CD4-positive, alpha-beta T cell (primary cell): Measurements from ENCODE around the gene UBQLN4. TPM values are rescaled to one million over a fixed set of nuclear protein-coding genes. Genes with fewer than 3 reads are reported as not detected.
"Not testable (repeated sequence)": the region's sequence is repeated elsewhere in the genome, so short reads cannot be mapped to it uniquely, and the experiment has no call there.

Experiments used
- ATAC-seq: fragments of 200-7000 bp; cut with Tn5 transposase; one replicate; pipeline ENCODE4 v1.10.0; 2022; ENCODE audit warnings: mild to moderate bottlenecking; ENCODE audit not compliant: poor library complexity
- CTCF ChIA-PET: fragments of 350-600 bp; sonication (Branson Sonifier 250); formaldehyde crosslinking; loops from one replicate; lab custom pipeline; 2021; ENCODE audit warnings: antibody characterized with exemption, inconsistent platforms; lab: Charles Lee
- POLR2A ChIA-PET: fragments of 350-600 bp; sonication (Branson Sonifier 250); formaldehyde crosslinking; loops from one replicate; lab custom pipeline; 2021; ENCODE audit warnings: antibody characterized with exemption, inconsistent platforms; lab: Charles Lee
- DNase-seq, 14 experiments: peaks; one replicate each; pipeline ENCODE4 v3.0.0-alpha.2; 2013 to 2020; ENCODE audit warnings: mixed read lengths in 2 of 14
- H3K27ac ChIP-seq, 2 donors: one replicate each; pipeline versions ENCODE4 v1.5.1 to v1.7.0; 2013; ENCODE audit warnings: low read length in 2 of 2, low read depth in 1 of 2, mild to moderate bottlenecking in 1 of 2
- H3K27me3 ChIP-seq, 2 experiments: 1 replicate in 1 of 2; 2 replicates in 1 of 2; pipeline versions ENCODE4 v1.6.1 to v1.7.0; 2013; ENCODE audit warnings: low read length in 2 of 2, control low read depth in 1 of 2, mild to moderate bottlenecking in 1 of 2, moderate library complexity in 1 of 2; ENCODE audit not compliant: insufficient read depth in 2 of 2, control insufficient read depth in 1 of 2
- H3K36me3 ChIP-seq: one replicate; pipeline ENCODE4 v1.6.1; 2013; ENCODE audit warnings: low read length, control low read depth; ENCODE audit not compliant: insufficient read depth
- H3K4me1 ChIP-seq: one replicate; pipeline ENCODE4 v1.6.1; 2013; ENCODE audit warnings: low read length, control low read depth; ENCODE audit not compliant: insufficient read depth
- H3K4me3 ChIP-seq: one replicate; pipeline ENCODE4 v1.5.1; 2013; ENCODE audit warnings: mild to moderate bottlenecking, low read length, moderate library complexity
- H3K9me3 ChIP-seq, 2 experiments: 1 replicate in 1 of 2; 2 replicates in 1 of 2; pipeline versions ENCODE4 v1.6.1 to v1.7.0; 2013; ENCODE audit warnings: low read length in 2 of 2, mild to moderate bottlenecking in 2 of 2, control low read depth in 1 of 2, moderate library complexity in 1 of 2; ENCODE audit not compliant: control insufficient read depth in 1 of 2, insufficient read depth in 1 of 2
- H3K27ac Mint-ChIP-seq: one replicate; pipeline ENCODE4 v1.8.0; 2020; ENCODE audit warnings: mixed read lengths
- H3K27me3 Mint-ChIP-seq: one replicate; pipeline ENCODE4 v1.8.0; 2021; ENCODE audit warnings: mixed read lengths
- H3K36me3 Mint-ChIP-seq: one replicate; pipeline ENCODE4 v1.8.0; 2021; ENCODE audit warnings: low read depth, mixed read lengths
- H3K4me1 Mint-ChIP-seq: one replicate; pipeline ENCODE4 v1.8.0; 2021; ENCODE audit warnings: low read depth, mixed read lengths
- H3K4me3 Mint-ChIP-seq: one replicate; pipeline ENCODE4 v1.8.0; 2020; ENCODE audit warnings: mild to moderate bottlenecking, mixed read lengths
- H3K9me3 Mint-ChIP-seq: one replicate; pipeline ENCODE4 v1.8.0; 2020; ENCODE audit warnings: mixed read lengths
- intact Hi-C, 2 experiments: fragments of 100-400 bp; cut with DNase I in 1 of 2; cut with micrococcal nuclease in 1 of 2; formaldehyde crosslinking; loops; one replicate each; pipeline versions ENCODE4 v1.15.1 to v1.9.0; 2023 to 2025; cut with DNase I, micrococcal nuclease
- total RNA-seq, 174 experiments: library from RNA in 2 of 174; stranded (reverse) in 2 of 174; gene quantifications; one replicate each; pipeline ENCODE4 v1.2.3 and lab custom pipeline; 2021 to 2026
- TF ChIP-seq, protein P1 (sequence below): fragments of 200-600 bp; IDR thresholded peaks from one replicate; pipeline ENCODE4 v1.8.0; 2022; ENCODE audit warnings: antibody characterized with exemption, mild to moderate bottlenecking

Gene UBQLN4
- total RNA-seq, 2 experiments from 2014 or later = 10.6 to 11.9 TPM

DNA sequence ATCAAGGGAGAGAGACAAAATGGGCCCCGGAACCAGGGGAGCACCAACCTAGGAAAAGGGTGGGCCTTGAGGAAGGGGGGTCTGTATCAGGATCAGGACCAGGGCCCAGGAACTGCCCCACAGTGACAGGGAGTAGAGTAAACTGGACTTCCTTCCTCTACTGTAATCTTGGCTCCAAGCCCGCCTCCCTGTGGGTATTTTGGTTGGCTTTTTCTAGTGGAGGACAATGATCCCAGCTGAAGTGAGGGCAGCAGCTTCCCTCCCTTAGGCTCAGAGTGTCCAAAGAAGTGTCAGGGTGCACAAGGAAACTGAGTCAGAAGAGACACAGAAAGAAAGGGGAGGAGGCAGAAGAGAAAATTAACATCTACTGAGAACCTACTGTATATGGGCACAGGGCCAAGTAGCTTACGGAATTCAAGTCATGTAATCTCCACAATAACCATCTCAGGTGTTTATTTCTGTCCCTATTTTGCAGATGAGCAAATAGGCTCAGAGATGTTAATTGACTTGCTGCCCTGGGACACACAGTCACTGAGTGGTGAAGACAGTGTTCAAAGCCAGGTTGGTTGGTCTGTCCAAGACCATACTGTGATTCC lies 4.8 kb downstream of the UBQLN4 start:
- DNase-seq = no peak
- no peak overlapping the region for H3K27ac Mint-ChIP-seq
- Histone ChIP-seq H3K9me3 (no peaks in the 10 kb centered on the region), H3K4me1 (peaks cover 23% of the 10 kb centered on the region), H3K36me3 (peaks cover 28% of the 10 kb centered on the region), H3K27ac (no peak overlapping the region), H3K4me3 (no peak overlapping the region), H3K27me3 (no peaks in the 10 kb centered on the region)
- ChIA-PET CTCF (no interaction called here), POLR2A (no interaction called here)
- peaks cover 44% of the 10 kb centered on the region for H3K36me3 Mint-ChIP-seq
- H3K4me1 Mint-ChIP-seq = peaks cover 24% of the 10 kb centered on the region
- intact Hi-C loops = no loop called here
- TF ChIP-seq, protein P1, sequence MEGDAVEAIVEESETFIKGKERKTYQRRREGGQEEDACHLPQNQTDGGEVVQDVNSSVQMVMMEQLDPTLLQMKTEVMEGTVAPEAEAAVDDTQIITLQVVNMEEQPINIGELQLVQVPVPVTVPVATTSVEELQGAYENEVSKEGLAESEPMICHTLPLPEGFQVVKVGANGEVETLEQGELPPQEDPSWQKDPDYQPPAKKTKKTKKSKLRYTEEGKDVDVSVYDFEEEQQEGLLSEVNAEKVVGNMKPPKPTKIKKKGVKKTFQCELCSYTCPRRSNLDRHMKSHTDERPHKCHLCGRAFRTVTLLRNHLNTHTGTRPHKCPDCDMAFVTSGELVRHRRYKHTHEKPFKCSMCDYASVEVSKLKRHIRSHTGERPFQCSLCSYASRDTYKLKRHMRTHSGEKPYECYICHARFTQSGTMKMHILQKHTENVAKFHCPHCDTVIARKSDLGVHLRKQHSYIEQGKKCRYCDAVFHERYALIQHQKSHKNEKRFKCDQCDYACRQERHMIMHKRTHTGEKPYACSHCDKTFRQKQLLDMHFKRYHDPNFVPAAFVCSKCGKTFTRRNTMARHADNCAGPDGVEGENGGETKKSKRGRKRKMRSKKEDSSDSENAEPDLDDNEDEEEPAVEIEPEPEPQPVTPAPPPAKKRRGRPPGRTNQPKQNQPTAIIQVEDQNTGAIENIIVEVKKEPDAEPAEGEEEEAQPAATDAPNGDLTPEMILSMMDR = no peak
- no peaks in the 10 kb centered on the region for H3K9me3 Mint-ChIP-seq
- H3K27me3 Mint-ChIP-seq = no peaks in the 10 kb centered on the region
- H3K4me3 Mint-ChIP-seq = no peak overlapping the region
- no peak for ATAC-seq

DNA sequence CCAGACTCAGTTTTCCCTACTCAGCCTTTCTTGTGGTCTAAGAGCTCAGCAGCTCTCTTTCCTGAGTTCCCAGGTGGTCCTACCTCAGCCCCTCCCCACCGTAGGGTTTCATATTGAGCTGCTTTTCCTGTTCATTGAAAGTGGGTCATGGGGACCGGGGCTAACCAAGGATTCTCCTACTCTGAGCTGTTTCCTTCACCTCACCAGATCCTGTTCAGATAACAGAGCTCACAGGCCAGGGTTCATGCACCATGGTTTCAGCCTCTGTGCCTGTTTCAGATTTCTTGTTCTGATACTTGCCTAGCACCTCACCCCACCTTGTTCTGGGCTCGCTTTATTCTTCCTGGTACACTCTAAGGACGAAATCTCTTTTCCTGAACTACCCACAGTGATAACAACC lies 8.5 kb downstream of the UBQLN4 start:
- H3K36me3 Mint-ChIP-seq = peaks cover 62% of the 10 kb centered on the region
- CTCF ChIA-PET = no interaction called here
- Histone ChIP-seq H3K9me3 (no peaks in the 10 kb centered on the region), H3K4me3 (no peak overlapping the region), H3K4me1 (peaks cover 11% of the 10 kb centered on the region), H3K27me3 (no peaks in the 10 kb centered on the region), H3K36me3 (peaks cover 54% of the 10 kb centered on the region), H3K27ac (peak overlapping the region in 1 of 2 donors; percentile 5)
- POLR2A ChIA-PET = no interaction called here
- H3K4me1 Mint-ChIP-seq = peaks cover 6% of the 10 kb centered on the region
- TF ChIP-seq, protein P1 = no peak
- intact Hi-C loops = no loop called here
- no peaks in the 10 kb centered on the region for H3K9me3 Mint-ChIP-seq
- ATAC-seq (no peak), DNase-seq (peak in 1 of 14 experiments; percentile 12)
- peak overlapping the region; percentile 9 for H3K27ac Mint-ChIP-seq
- H3K4me3 Mint-ChIP-seq = no peak overlapping the region
- no peaks in the 10 kb centered on the region for H3K27me3 Mint-ChIP-seq

DNA sequence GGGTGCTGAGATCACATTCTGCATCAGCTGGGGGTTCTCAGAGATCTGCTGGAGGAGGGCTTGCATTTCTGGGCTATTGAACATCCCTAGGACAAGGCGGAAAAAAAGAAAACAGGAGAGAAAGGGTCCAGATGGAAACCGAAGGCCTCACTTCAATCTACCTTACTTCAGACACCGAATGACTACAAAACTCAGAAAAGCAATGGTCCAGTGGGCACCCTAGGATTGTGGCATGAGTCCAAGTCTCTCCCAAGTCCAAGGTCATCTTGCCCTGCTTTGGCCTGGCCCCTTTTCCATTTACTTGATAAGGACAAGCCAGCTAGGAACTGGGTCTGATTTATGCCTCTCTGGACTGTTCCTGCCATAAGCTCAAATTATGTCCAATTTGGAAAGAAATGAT lies 10.8 kb downstream of the UBQLN4 start:
- H3K4me1 Mint-ChIP-seq = peaks cover 6% of the 10 kb centered on the region
- TF ChIP-seq, protein P1 = no peak
- no peak for DNase-seq
- H3K27ac Mint-ChIP-seq = no peak overlapping the region
- Histone ChIP-seq H3K9me3 (no peaks in the 10 kb centered on the region), H3K4me1 (peaks cover 11% of the 10 kb centered on the region), H3K4me3 (no peak overlapping the region), H3K36me3 (peaks cover 36% of the 10 kb centered on the region), H3K27me3 (no peaks in the 10 kb centered on the region), H3K27ac (no peak overlapping the region)
- H3K36me3 Mint-ChIP-seq = peaks cover 42% of the 10 kb centered on the region
- ChIA-PET CTCF (no interaction called here), POLR2A (no interaction called here)
- H3K4me3 Mint-ChIP-seq = no peak overlapping the region
- H3K9me3 Mint-ChIP-seq = no peaks in the 10 kb centered on the region
- ATAC-seq = no peak
- intact Hi-C loops = no loop called here
- no peaks in the 10 kb centered on the region for H3K27me3 Mint-ChIP-seq

DNA sequence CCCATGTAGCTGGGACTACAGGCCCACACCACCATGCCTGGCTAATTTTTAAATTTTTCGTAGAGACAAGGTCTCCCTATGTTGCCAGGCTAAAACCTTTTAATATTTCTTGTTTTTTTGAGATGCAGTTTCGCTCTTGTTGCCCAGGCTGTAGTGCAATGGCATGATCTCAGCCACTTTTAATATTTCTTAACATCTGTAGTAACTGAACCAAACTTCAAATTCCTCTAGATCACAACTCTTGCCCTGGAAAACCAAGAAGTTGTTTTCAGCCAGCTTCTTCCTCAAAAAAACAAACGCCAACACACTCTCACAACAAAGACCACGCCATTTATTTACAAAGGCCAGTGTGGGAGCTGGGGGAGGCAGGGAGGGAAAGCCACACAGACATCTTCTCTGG lies 18.6 kb downstream of the UBQLN4 start:
- H3K4me3 ChIP-seq, H3K9me3 ChIP-seq, ATAC-seq, H3K4me3 Mint-ChIP-seq, H3K9me3 Mint-ChIP-seq, intact Hi-C loops, H3K27ac Mint-ChIP-seq, H3K27me3 Mint-ChIP-seq, H3K4me1 Mint-ChIP-seq, H3K27ac ChIP-seq, H3K4me1 ChIP-seq, H3K27me3 ChIP-seq, POLR2A ChIA-PET, H3K36me3 ChIP-seq, CTCF ChIA-PET, DNase-seq: not testable (repeated sequence)
- peaks cover 17% of the 10 kb centered on the region for H3K36me3 Mint-ChIP-seq
